Measurements from ENCODE around the gene FXR2. TPM values are rescaled to one million over a fixed set of nuclear protein-coding genes. Genes with fewer than 3 reads are reported as not detected.

The FXR2 gene
- polyA plus RNA-seq, result 7.1 and 20.3 TPM in 2 replicates

GRCh38 chr17:7614425-7615264, at the start of gene FXR2:
Gene FXR2, minus strand, starts transcription at chr17:7614897. Its CDS starts 365 bp downstream, at chr17:7614532.

GRCh38 chr17:7650509-7651096, 35.9 kb upstream of the FXR2 start, which contains the start of gene ATP1B2:
Gene ATP1B2, plus strand, starts transcription at chr17:7650926. Its CDS starts 593 bp downstream, at chr17:7651519.

GRCh38 chr17:7629939-7630571, 15.4 kb upstream of the FXR2 start, which contains the start of gene SHBG:
Gene SHBG, plus strand, starts transcription at chr17:7630135. Its CDS starts 38 bp downstream, at chr17:7630173.

GRCh38 chr17:7627250-7628121, 12.8 kb upstream of the FXR2 start, which contains the start of gene SAT2:
Gene SAT2, minus strand, starts transcription at chr17:7627821. Its CDS starts 186 bp downstream, at chr17:7627635.

GRCh38 chr17:7589891-7590691, 24.6 kb downstream of the FXR2 start, which contains the start of gene SOX15:
Gene SOX15, minus strand, starts transcription at chr17:7590094. Its CDS starts 418 bp downstream, at chr17:7589676.

GRCh38 chr17:7583253-7584109, 31.2 kb downstream of the FXR2 start, which contains the start of gene MPDU1:
Gene MPDU1, plus strand, starts transcription at chr17:7583852. Its CDS starts 11 bp downstream, at chr17:7583863.

GRCh38 chr17:7579001-7579833, 35.5 kb downstream of the FXR2 start, which contains the start of gene CD68:
Gene CD68, plus strand, starts transcription at chr17:7579638. Its CDS starts 40 bp downstream, at chr17:7579678.

GRCh38 chr17:7561589-7562207, 53.0 kb downstream of the FXR2 start, which contains the start of gene SENP3:
Gene SENP3, plus strand, starts transcription at chr17:7561919. Its CDS starts 1,158 bp downstream, at chr17:7563077.

GRCh38 chr17:7558544-7559319, 56.0 kb downstream of the FXR2 start, which contains the start of gene TNFSF13:
Gene TNFSF13, plus strand, starts transcription at chr17:7558750. Its CDS starts 290 bp downstream, at chr17:7559040.

GRCh38 chr17:7548585-7549400, 65.9 kb downstream of the FXR2 start, which contains the start of gene TNFSF12:
Gene TNFSF12, plus strand, starts transcription at chr17:7549058. Its CDS starts 96 bp downstream, at chr17:7549154.

Other genes starting within 250 kb of the FXR2 start
- gene TNK1, start 233.8 kb downstream of the FXR2 start, polyA plus RNA-seq, result 0.15 TPM in 1 of 2 replicates, not detected in the other
- 1.3 and 1.8 TPM in 2 replicates for gene PLSCR3, start 220.4 kb downstream of the FXR2 start, polyA plus RNA-seq
- 148 and 161 TPM in 2 replicates for gene TMEM256, start 210.8 kb downstream of the FXR2 start, polyA plus RNA-seq
- gene NLGN2, start 207.1 kb downstream of the FXR2 start, polyA plus RNA-seq, result 6.6 and 13.0 TPM in 2 replicates
- not detected in 2 replicates for gene SPEM1, start 194.6 kb downstream of the FXR2 start, polyA plus RNA-seq
- gene SPEM2, start 189.3 kb downstream of the FXR2 start, polyA plus RNA-seq, result not detected in 2 replicates
- not detected in 2 replicates for gene SPEM3, start 186.0 kb downstream of the FXR2 start, polyA plus RNA-seq
- not detected in 2 replicates for gene TMEM102, start 179.5 kb downstream of the FXR2 start, polyA plus RNA-seq
- gene FGF11, start 175.4 kb downstream of the FXR2 start, polyA plus RNA-seq, result 1.2 and 2.0 TPM in 2 replicates
- 14.7 and 16.0 TPM in 2 replicates for gene CHRNB1, start 169.8 kb downstream of the FXR2 start, polyA plus RNA-seq
- gene ZBTB4, start 135.3 kb downstream of the FXR2 start, polyA plus RNA-seq, result 9.2 and 9.5 TPM in 2 replicates
- not detected in 2 replicates for gene SLC35G6, start 133.5 kb downstream of the FXR2 start, polyA plus RNA-seq
- 6.4 and 7.7 TPM in 2 replicates for gene POLR2A, start 130.5 kb downstream of the FXR2 start, polyA plus RNA-seq
- gene TNFSF12, start 65.8 kb downstream of the FXR2 start, polyA plus RNA-seq, result 1.9 and 5.1 TPM in 2 replicates
- 0.28 TPM in 1 of 2 replicates, not detected in the other for gene TNFSF13, start 56.1 kb downstream of the FXR2 start, polyA plus RNA-seq
- gene SENP3, start 53.0 kb downstream of the FXR2 start, polyA plus RNA-seq, result 2.3 and 3.2 TPM in 2 replicates
- gene CD68, start 35.3 kb downstream of the FXR2 start, polyA plus RNA-seq, result 0.63 TPM in 1 of 2 replicates, not detected in the other
- gene MPDU1, start 31.0 kb downstream of the FXR2 start, polyA plus RNA-seq, result 14.2 and 26.1 TPM in 2 replicates
- 5.0 and 6.3 TPM in 2 replicates for gene SOX15, start 24.8 kb downstream of the FXR2 start, polyA plus RNA-seq
- 107 and 126 TPM in 2 replicates for gene SAT2, start 12.9 kb upstream of the FXR2 start, polyA plus RNA-seq
- gene SHBG, start 15.2 kb upstream of the FXR2 start, polyA plus RNA-seq, result 2.5 TPM in 1 of 2 replicates, not detected in the other
- 56.0 and 70.0 TPM in 2 replicates for gene ATP1B2, start 36.0 kb upstream of the FXR2 start, polyA plus RNA-seq
- 3.0 and 3.7 TPM in 2 replicates for gene TP53, start 72.6 kb upstream of the FXR2 start, polyA plus RNA-seq
- 1.1 and 1.4 TPM in 2 replicates for gene WRAP53, start 73.6 kb upstream of the FXR2 start, polyA plus RNA-seq
- 2.8 TPM in 1 of 2 replicates, not detected in the other for gene EFNB3, start 90.3 kb upstream of the FXR2 start, polyA plus RNA-seq
- gene DNAH2, start 102.8 kb upstream of the FXR2 start, polyA plus RNA-seq, result 0.16 TPM in 1 of 2 replicates, not detected in the other
- gene KDM6B, start 219.3 kb upstream of the FXR2 start, polyA plus RNA-seq, result 0.12 and 0.13 TPM in 2 replicates
- 0.30 TPM in 1 of 2 replicates, not detected in the other for gene TMEM88, start 240.2 kb upstream of the FXR2 start, polyA plus RNA-seq
- 349 and 437 TPM in 2 replicates for gene NAA38, start 242.7 kb upstream of the FXR2 start, polyA plus RNA-seq
- gene CYB5D1, start 243.1 kb upstream of the FXR2 start, polyA plus RNA-seq, result 3.8 and 6.4 TPM in 2 replicates

Measured in Purkinje cell (primary cell).